NCI-H2227 (cell line): ENCODE results near the gene LDB2.
"Not testable (repeated sequence)": the region's sequence is repeated elsewhere in the genome, so short reads cannot be mapped to it uniquely, and the experiment has no call there.

Source experiments
- DNase-seq: peaks from one replicate; lab custom pipeline; 2025; ENCODE audit not compliant: unreplicated experiment; lab: John Stamatoyannopoulos, UW

The LDB2 gene

GRCh38 chr4:16663307-16663706 is 235.1 kb downstream of the LDB2 start:
- no peak for DNase-seq

- no peak for DNase-seq
Observed at GRCh38 chr4:16661813-16662212, 236.6 kb downstream of the LDB2 start.

GRCh38 chr4:16660656-16661055 is 237.8 kb downstream of the LDB2 start:
- no peak for DNase-seq

GRCh38 chr4:16659694-16660093 is 238.8 kb downstream of the LDB2 start:
- DNase-seq, result no peak

GRCh38 chr4:16659079-16659478 is 239.4 kb downstream of the LDB2 start:
- no peak for DNase-seq

- DNase-seq, result no peak
Observed at GRCh38 chr4:16658183-16658582, 240.3 kb downstream of the LDB2 start.

- DNase-seq, result no peak
Observed at GRCh38 chr4:16655111-16655510, 243.3 kb downstream of the LDB2 start.

- no peak for DNase-seq
Observed at GRCh38 chr4:16652732-16653305, 245.6 kb downstream of the LDB2 start.

GRCh38 chr4:16646459-16646858 is 252.0 kb downstream of the LDB2 start:
- no peak for DNase-seq

- DNase-seq, result no peak
Observed at GRCh38 chr4:16643893-16644292, 254.6 kb downstream of the LDB2 start.

GRCh38 chr4:16642897-16643296 is 255.5 kb downstream of the LDB2 start:
- DNase-seq, result peak; percentile 0

GRCh38 chr4:16641971-16642370 is 256.5 kb downstream of the LDB2 start:
- DNase-seq, result no peak

GRCh38 chr4:16636912-16637630 is 261.4 kb downstream of the LDB2 start:
- no peak for DNase-seq

GRCh38 chr4:16636304-16636703 is 262.1 kb downstream of the LDB2 start:
- no peak for DNase-seq

GRCh38 chr4:16629274-16629673 is 269.2 kb downstream of the LDB2 start:
- not testable (repeated sequence) for DNase-seq

- not testable (repeated sequence) for DNase-seq
Observed at GRCh38 chr4:16628835-16629234, 269.6 kb downstream of the LDB2 start.

GRCh38 chr4:16627999-16628398 is 270.4 kb downstream of the LDB2 start:
- no peak for DNase-seq

- no peak for DNase-seq
Observed at GRCh38 chr4:16626945-16627344, 271.5 kb downstream of the LDB2 start.

GRCh38 chr4:16622826-16623225 is 275.6 kb downstream of the LDB2 start:
- DNase-seq, result no peak

GRCh38 chr4:16617435-16617834 is 281.0 kb downstream of the LDB2 start:
- no peak for DNase-seq

GRCh38 chr4:16617011-16617410 is 281.4 kb downstream of the LDB2 start:
- no peak for DNase-seq

GRCh38 chr4:16609170-16609758 is 289.2 kb downstream of the LDB2 start:
- no peak for DNase-seq
